GM18502 (cell line): ENCODE data around the gene GAS6.

ENCODE experiments used
- ATAC-seq: cut with Tn5 transposase; IDR thresholded peaks from one replicate; pipeline ENCODE4 v1.9.1; 2021; ENCODE audit warnings: mild to moderate bottlenecking; ENCODE audit not compliant: unreplicated experiment, poor library complexity

Gene GAS6

DNA sequence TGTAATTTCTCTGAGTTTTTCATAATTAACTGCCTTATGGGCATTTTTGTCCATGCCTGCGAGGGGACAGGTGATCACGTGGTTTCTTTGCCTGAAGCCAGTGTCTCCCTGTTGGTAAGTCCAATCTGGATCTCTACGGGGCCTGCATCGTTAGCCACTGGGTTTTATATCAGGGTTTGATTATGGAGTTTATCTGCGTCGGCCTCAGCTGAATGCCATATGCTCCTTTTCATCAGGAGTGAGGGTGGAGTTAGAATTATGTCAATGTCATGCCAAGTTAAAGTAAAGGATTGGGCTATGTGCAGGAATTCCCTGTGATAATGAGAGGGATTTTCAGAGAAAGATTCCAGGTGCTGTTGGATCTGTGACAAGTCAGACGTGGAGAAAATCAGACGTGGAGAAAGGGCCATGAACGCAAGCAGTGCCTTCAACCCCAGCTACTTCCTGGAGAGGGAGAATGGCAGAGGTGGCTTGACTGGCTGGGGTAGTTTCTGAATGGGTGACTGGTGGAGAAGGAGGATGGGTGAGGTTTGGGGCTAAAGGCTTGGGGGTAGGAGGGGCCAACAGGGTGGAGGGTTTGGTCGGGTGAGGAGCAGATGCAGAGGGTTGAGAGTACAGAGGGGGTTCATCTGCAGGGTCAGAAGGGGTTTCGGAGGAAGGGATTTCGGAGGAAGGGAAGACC is 80.5 kb downstream of the GAS6 start:
- no peak for ATAC-seq

DNA sequence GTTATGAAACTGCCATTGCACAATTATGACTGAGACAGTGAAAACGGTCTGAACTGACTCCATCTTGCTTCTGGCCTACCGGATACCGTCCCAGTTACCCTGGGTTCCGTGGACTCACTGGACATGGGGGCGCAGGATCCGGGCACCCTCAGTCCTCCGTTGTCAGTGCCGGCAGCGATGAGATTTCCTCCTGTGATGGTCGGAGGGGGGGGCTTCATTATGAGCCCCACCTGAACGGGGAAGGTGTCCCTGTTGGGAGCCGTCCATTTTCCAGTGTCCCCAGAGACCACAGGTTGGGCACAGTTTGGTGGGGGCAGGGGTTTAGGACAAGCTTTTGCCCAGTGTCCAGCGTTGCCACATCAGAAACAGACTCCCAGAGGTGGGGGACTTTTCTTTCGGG is 81.4 kb downstream of the GAS6 start:
- ATAC-seq, result no peak

DNA sequence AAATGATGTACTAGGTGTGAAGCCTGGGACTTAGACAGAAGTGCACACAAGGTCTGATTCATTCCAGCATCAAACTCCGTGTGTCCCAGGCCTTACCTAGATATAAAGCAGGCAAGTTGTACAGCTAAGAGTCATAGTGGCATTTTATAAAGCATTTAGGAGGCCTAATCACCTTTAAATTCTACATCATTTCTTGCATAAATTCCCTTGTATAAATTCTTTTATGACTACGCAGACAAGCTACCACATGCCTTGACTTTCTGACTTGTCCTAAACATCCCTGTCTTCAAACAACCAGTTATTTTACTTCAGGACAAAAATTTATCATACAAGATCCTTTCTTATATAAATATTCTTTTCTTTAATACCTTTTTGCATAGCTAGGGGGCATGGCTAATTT is 82.3 kb downstream of the GAS6 start:
- ATAC-seq, result no peak

DNA sequence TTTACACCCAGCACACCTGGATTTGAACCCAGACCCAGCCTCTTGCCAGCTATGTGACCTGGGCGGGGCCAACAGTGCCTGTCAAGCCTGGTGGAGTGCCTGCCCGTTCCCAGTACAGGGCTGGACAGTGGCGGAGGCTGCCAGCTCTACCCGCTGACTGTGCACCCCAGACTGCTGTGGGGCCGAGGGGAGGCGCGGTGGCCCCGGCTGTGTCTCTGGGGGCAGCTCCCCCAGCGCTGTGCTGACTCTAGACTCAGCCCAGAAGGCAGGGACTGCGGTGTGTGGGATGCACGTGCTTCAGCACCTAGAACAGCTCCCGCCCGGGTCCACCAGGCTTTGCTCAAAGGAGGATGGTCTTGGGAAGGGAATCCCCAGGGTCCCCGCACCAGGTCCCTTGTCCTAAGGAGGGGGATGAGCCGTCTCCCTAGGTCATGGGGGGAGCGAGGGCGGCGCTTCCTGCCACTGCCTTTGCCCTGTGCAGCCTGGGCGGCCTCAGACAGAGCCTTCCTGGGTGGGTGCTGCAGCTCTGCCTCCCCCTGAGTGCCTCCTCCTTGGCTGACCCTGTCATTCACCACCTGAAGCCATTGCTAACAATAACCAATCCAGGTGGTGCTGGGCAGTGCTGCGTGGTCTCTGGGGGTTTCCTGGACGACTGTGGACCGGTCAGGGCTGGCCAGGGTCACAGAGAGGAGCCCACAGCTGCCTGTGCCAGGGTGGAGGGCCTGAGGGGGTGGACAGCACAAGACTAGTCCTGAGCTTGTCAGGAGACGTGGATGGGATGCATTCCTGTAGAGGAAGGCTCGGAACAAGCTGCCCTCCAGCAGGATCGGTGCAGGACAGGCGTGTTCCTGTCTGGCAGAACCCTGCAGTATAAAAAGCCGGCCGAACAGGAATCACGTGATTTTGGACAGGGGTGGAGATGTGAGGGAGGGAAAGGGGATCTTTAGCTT is 86.3 kb downstream of the GAS6 start:
- ATAC-seq, result no peak

DNA sequence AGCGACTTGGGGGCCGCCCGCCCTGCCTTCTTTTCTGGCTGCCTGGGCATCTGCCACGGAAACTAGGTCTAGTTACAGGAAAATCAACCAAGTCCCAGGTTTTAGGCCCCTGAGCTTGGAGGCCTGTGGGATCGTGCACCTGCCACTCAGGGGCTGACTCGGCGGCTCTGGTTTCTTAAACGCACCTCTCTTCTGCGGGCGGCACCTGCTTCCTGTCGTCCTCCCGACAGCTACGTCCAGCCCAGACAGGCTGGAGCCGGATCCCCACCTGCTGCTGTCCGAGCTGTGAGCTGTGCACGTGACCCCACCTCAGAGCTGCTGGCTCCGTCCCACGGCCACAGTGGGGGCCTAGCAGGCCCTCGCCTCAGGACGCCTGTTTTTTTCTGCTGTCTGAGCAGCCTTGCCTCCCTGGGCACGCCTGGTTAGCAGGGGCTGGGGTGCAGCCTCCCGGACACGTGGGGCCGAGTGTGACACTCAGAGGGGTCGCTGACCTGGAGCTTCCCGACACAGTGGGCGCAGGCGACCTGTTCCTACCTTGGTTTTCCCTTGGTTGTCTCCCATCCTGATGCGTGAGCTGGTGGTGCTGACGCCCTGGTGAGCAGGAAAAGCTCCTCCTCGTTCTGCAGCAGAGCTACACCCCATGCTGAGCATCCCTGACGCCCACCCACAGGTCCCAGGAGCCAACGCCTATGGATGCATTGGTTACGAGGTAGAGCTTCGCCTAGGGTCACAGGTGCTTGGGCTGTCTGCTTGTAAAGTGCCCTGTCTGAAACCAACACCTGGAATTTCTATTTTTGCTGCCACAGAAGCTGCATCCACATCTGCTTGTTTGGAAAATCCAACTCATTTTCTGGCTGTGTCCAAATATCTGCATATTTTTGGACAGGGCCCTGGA is 87.4 kb downstream of the GAS6 start:
- ATAC-seq, result no peak

DNA sequence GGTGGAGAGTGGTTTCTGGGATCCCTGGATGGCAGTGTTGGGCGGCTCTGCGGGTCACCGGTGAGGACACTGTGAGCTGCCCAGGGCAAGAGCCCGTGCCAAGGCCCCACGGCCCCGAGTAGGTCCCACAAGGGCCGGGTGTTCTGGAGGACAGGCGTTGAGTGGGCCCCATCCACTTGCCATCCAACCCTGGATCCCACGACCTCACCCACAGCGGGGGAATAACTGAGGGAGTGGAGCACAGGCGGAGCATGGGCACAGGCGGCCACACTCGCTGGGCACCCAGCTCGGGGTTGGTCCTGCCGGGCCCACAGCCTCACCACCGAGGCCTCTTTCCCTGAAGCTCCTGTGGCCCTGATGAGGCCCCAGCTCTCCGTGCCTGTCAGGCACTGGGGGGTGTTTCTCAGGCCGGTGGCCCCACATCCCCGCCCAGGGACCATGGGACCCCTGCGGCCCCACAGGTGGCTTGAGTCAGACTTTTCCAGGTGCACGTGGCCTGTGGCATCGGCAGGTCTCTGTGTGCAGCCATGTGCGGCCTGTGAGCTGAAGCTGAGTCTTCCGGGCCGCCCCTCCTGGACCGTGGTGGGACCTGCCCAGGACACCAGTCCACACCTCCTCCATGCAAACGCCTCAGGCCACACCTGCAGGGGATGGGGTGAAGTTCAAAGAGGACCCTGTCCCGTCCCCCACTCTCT is 88.3 kb downstream of the GAS6 start:
- ATAC-seq, result no peak

DNA sequence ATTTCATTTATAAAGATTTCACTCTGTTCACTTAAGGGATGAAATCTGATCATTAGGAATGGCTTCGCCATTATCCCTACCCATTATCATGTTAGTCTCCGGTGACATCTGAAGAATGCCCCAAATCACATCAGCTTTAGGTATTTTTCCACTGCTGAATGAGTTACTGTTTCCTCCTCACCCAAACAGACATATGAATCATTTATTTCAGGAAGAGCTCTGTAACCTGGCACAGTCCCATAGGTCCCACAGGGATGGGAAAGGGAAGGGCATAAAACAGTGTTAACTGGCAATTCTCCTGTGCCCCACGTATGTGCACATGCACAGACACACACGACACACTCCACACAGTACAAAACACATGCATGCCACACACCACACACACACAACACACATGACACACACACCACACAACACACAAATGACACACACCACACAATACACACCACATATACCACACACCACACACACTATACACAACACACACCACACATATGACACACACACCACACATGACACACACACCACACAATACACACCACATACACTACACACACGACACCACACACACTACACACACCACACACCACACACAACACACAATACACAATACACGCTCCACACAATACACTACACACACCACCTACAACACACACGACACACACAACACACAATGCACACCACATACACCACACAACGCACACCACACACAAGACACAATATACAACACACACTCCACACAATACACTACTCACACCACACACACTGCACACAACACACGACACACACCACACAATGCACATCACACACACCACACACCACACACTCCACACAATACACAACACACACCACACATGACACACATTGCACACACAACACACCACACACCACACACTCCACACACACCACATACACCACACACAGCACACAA is 89.4 kb downstream of the GAS6 start:
- no peak for ATAC-seq

DNA sequence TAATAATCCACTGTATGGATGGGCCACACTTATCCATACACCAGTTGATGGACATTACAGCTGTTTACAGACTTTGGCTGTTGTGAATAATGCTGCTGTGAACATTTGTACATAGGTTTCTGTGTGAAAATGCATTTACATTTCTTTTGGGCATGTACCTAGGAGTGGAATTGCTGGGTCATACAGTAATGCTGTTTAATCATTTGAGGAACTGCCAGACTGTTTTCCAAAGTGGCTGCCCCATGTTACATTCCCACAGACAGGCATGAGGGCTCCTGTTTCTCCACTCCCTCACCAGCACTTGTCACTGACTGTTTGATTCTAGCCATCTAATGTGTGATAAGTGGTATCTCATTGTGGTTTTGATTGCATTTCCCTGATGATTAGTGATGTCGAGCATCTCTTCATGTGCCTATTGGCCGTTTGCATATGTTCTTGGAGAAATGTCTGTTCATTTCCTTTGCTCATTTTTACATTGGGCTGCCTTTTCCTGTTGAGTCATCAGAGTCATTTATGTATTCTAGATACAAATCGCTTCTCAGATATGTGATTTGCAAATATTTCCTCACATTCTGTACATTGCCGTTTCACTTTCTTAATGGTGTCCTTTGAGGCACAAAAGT is 92.1 kb downstream of the GAS6 start:
- ATAC-seq, result no peak

DNA sequence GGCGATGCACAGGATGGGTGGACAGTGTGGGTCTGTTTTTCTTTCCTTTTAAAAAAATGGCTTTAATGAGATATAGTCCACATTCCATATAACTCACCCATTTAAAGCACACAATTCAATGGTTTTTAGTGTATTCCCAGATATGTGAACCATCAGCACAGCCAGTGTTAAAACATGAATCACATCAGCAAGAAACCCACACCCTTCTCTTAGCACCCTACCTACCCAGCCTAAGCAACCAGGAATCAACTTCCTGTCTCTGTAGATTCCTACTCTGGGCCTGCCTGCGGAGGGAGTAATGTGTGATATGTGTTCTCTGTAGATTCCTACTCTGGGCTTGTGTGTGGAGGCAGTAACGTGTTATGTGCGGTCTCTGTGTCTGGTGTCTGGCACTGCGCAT is 92.9 kb downstream of the GAS6 start:
- ATAC-seq, result no peak
